Measurements from ENCODE around the gene ALK.
"Not testable (repeated sequence)": the region's sequence is repeated elsewhere in the genome, so short reads cannot be mapped to it uniquely, and the experiment has no call there.

The ALK gene

DNA sequence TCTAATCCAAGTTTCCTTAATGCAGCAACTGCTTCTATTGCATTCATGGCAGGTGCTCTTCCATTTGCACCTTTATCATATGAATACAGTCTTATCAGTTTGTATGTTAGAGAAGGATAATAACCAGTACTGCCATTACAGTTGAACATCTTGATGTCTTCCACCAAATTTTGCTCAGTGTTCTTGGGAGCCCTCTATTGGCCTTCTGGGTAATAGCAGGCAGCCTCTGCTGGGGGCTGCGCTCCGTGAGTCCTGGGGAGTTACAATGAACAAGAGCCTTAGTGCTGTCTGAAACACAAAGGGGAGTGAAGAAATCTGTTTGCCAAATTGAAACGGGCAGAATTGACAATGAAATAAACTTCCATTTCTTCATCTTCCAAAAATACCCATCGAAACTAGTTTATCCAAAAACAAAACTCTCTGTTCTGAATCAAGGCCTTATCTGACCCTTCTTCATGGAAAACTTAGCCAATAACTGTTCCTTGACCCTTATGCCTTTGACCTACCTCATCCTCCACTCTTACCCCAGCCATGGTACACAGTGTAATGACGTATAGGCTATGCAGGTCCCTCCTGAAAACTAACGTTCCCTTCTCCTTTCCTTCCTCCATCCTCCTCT lies 79.9 kb downstream of the ALK start:
- DNase-seq (ENCODE audit: low read depth, low spot score) = no peak

DNA sequence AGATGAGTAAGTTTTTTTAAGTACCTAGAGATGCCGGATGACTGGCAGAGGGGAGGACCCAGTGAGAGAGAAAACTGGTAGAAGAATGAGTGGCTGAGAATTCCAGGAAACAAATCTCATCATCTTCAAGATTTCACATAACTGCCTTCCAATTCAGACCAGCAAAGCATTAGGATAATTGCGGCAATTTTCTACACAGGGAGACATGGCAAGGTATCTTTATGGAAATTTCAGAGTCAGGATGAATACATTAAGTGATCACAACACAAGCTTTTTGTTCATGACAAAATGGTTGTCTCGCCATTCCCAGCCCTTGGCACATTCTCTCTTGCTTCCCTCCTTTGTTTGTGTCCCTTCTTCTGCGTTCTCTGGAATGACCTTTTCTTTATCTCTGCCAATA lies 82.1 kb downstream of the ALK start:
- DNase-seq (ENCODE audit: low read depth, low spot score) = no peak

DNA sequence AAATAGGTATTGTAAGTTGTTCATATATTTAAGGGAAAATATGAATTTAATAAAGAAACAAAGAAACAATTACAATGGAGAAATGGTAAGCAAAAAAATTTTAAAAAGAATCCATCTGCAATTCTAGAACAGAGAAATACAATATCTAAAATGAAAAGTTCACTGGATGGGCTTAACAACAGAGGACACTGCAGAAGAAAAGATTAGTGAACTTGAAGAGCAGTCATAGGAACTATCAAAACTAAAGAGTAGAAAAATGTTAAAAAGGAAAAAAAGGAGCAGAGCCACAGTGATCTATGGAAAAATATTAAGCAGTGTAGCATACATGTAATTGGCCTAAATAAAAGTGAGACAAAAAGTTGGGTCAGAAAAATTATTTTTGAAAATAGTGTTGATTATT lies 83.5 kb downstream of the ALK start:
- no peak for DNase-seq (ENCODE audit: low read depth, low spot score)

DNA sequence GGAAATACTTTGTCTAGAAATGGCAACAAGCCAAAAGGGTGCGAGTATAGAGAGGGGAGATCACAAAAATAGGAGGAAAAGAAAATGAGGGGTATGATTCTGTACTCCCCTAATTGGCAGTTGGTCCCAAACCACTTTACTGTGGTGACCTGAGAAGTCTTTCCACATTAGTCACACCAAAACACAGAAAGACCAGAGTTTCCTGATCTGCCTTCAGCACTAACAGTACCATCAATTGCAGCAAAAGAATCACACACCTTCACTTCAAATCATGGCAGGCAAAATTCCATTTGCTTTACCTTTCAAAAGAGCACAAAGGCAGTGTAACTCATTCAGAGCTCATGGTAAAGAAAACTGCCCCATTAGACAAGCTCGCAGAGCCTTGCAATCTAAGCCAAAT lies 86.8 kb downstream of the ALK start:
- no peak for DNase-seq (ENCODE audit: low read depth, low spot score)

DNA sequence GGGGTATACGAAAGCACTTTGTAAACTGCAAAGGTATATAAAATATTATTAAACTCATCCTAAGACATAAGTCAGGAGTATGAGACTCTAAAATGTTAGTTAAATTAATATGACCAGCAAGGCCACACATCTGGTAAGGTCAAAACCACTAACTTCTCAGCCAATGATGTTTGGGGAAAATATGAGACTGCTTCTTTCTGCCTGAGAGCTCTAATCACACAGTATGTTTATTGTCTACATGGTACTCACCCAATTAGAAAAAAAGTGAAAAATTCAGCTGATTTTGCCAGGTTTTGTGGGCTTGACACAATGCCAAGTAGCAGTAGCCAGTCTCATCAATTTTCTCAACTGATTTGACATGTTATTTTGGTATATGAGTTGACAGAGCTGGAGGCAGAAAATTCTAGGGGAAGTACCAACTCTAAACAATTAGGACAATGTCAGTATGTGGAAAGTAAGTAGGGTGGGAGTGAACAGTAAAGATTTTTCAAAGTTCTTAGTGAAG lies 87.3 kb downstream of the ALK start:
- no peak for DNase-seq (ENCODE audit: low read depth, low spot score)

DNA sequence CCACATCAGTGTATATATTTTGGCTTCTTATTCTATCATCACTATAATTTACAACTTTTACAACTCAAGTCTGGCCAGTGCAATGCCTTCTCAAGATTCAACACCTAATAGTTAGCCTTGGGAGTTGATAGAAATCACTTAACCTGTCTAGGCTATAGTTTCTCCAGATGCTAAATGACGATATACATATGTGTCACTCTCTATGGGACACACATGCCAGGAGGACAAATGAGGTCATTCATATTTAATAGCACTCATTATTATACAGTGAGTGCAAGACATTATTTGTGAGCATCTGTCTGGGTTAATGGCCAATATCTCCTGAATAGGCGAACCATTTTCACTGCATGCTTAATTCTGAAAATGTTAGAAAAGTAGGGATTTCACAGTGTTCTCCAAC lies 89.8 kb downstream of the ALK start:
- no peak for DNase-seq (ENCODE audit: low read depth, low spot score)

DNA sequence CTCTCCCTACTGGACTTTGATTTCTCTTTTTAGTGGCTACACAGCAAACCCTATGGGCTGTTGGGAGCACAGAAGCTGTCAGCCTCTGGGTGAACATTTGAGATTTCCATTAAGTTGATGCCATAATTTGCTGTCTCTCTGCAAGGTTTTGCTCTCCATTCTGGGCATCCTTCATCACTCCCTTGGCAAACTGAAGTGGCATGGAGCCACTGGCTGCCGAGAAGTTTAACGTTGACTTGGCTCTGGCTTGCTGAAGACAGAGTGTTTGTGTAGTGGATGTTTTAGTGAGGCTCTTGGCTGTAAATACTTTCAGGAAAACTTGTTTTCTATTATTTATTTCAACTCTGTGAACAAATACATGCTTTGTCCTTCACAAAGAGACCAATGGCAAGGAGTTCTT lies 91.5 kb downstream of the ALK start:
- DNase-seq (ENCODE audit: low read depth, low spot score) = no peak

DNA sequence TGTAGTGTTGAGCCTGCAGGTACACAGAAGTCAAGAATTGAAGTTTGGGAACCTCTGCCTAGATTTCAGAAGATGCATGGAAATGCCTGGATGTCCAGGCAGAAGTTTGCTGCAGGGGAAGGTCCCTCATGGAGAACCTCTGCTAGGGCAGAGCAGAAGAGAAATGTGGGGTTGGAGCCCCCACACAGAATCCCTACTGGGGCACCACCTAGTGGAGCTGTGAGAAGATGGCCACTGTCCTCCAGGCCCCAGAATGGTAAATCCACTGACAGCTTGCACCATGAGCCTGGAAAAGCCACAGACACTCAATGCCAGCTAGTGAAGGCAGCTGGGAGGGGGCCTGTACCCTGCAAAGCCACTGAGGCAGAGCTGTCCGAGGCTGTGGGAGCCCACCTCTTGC lies 97.2 kb downstream of the ALK start:
- not testable (repeated sequence) for DNase-seq (ENCODE audit: low read depth, low spot score)

DNA sequence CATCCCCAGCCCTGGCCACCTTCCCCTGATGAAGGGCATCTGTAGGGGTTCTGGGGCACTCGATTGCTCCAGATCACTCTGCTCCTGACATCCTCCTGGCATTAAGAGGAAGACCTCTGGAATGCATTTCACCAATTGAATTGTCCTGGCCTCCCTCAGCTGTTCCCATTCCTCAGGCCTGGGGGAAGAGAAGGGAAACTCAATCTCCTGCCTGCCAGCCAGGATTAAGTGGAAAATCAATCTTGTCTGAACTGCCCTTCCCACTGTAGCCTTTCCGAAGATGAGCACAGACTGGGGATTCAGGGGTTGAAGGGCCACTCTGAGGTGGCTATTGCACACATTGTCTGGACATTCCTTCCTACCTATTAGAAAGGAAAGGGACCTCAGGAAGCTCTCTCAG lies 99.8 kb downstream of the ALK start:
- no peak for DNase-seq (ENCODE audit: low read depth, low spot score)

DNA sequence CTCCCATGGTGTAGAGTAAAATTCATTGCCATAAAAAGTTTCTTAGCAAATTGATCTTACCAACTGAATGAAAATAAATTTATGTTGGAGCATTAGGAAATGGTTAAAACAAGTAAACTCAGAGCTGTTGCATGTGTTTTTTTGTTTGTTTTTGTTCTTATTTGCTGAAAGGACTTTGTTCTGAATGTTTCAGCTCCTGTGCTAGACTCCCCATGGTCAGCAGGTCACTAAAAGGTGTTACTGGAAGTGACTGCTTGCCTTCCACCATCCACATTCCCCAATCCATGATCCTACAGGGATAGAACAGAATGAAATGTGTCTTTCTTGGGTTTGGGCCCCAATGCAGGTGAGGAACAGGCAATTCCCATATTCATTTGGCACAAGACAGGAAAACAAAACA lies 101.8 kb downstream of the ALK start:
- no peak for DNase-seq (ENCODE audit: low read depth, low spot score)

DNA sequence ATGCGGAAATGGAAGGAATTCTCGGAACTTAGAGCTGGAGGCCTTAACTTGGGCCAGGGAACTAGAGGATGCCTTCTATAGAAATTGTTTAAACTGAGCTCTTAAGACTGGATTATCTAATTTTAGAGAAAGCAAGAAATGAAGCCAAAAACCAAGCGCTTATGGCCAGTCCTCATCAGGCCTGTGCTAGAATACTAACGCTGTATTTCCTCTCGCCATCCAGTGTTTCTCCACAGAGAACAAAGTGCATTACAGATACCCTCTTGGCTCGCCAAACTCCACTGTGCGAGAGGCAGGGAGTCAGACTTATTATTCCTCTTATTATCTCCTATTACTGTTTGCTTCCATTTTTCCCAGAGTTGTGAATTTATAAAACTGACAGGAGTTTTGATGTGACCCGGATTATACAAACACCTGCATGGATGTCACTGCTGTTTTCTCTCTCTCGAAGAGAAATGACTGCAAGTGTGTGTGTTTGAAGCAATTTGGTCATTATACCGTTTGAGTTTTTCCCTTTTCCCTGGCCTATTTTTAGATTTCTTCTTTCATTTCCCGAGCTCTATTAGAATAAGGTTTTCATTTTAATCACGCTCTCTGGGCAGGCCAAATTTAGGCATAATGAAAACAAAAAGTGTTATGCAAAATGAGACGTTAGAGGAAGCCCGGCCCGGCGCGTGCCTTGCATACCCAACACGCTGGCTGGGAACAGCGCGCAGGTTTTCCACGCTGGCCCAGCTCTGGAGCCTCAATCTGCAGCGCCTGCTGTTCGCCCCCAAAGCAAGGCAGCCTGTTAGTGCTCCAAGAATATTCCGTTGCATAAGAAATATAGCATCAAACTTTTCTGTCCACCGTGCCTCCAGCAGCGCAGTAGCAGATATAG lies 103.3 kb downstream of the ALK start:
- DNase-seq (ENCODE audit: low read depth, low spot score) = no peak

DNA sequence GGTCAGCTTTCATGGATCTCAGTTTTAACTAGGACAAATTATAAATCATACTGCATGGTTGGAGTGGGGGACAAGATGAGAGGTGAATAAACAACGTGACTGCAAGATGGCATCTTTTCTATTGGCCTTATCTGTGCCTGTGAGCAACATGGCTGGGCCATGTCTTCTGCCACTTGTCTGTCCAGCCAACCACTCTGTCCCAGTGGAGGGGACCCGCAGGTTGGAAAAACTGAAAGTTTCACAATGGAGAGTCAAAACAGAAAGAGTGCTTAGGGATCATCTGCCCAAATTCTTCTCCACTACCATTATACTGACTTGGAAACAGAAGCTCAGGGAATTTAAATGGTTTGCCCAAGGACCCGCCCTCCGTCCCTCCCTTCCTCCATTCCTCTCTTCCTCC lies 104.1 kb downstream of the ALK start:
- no peak for DNase-seq (ENCODE audit: low read depth, low spot score)

DNA sequence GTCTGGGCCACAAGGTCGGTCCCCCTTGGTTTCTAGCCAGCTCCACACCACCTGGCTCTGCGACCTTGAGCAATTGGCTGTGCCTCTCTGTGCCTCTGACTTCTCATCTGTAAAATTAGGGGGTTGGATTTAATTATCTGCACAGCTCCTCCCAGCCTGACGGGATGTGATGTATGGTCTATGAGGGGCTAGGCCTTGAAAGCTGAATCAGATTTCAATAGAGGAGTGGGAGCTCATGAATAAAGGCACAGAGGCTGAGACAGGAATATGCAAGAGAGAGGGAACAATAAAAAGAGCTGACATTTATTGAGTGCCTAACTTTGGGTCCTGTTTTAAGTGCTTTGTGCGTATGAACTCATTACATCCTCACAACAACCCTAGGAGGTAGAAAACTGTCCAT lies 104.7 kb downstream of the ALK start:
- DNase-seq (ENCODE audit: low read depth, low spot score) = no peak

DNA sequence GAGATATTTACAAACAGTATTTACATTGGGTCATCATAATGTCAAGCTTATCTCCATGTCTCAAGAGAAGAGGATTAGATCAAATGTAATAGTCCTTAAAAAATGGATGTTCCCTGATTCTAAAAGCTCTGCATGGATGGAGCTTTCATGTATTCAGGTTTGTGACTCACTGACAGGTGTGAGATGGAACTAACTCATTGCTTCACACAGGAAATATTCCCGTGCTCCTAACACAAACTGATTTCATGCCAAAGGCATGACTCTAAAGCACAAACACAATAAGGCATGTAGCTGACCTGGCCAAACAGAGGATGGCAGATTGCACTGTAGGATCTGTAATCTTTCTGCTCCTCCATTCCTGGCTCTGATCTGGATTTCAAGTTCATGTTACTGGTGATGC lies 110.0 kb downstream of the ALK start:
- no peak for DNase-seq (ENCODE audit: low read depth, low spot score)

DNA sequence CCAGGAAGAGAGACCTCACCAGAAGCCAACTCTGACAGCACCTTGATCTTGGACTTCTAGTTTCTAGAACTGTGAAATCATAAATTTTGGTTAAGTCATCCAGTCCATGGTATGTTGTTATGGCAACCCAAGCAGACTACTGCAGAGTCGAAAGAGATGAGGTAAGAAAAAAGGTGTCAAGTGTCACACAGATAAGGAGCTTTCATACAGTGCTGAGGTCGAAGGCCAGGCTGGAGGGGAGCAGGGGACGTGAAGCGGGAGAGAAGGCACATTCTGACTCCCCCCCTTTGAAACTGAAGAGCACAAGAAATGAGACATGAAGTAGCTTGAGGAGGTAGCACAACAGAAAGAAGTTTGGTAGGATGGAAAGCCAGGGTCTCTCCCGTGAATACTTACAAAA lies 110.4 kb downstream of the ALK start:
- DNase-seq (ENCODE audit: low read depth, low spot score) = no peak

DNA sequence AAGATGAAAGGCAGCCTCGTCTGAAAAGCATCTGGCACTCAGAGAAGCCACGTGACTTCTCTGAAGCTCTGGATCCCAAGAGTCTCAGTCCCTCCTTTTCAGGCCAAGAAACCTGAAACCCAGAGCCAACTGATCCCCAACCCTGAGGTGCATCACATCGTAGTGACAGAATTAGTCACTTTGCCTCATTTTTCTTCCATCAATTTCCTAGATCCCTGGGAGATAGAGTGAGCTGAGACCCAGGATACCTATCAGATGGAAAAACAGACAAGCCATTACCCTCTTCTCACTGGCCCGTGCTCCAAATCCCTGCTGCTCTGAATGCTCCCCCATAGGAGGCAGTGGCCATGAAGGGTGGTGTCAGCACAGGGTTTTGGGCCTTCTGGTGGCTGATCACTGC lies 113.1 kb downstream of the ALK start:
- DNase-seq (ENCODE audit: low read depth, low spot score) = no peak

DNA sequence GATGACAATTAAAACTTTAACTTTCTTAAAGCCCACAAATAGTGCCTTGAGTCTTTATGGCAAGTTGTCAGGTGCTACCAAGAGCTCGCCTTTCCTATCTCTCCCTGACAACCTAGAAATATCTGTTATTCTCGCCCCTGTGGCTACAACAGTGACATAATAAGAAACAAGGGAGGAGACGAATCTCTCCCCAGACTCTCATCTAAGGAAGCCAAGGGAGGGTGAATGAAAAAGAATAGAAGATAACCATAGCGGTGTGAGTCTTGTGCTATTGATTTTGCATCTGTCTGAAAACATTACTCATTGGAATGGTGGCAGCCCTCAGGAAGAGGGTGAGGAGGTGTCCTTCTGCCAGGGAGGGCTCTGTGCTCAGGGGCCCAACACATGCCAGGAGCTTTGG lies 114.3 kb downstream of the ALK start:
- no peak for DNase-seq (ENCODE audit: low read depth, low spot score)

DNA sequence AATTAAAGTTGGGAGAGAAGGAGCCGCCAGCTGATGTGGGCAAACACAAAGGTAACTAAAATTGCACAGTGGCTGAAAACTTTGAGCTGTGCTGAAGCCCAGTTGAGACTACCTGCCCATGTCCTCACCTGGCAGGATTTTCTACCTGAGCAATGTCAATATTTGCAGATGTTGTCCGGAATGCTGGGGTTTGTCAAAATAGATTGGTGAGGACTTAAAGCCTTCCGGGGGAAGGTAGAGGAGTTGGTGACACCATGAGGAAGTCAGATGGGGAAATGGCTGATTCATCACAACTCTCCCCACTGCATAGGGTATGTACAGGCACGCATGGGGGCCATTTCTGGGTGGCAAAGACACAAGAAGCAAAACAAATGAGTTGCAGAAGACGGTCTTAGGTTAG lies 114.9 kb downstream of the ALK start:
- no peak for DNase-seq (ENCODE audit: low read depth, low spot score)

DNA sequence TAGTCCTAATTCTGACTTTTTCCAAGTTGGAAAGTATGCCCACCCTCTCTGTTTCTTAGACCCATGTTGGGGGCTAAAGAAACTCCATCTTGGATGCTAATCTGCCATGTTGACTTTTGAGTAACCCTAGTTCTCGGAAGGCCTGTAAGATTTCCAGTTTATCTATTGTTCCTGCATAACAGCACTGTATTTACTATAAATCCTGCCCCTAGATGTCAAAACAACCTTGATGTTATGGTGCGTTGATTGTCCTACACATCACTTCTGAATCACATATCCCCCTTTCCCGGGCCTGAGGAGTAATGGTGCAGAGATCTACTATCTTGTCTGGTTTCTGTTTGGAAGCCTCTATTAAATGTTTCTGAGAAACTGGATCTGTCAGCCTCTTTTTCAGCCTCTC lies 116.7 kb downstream of the ALK start:
- no peak for DNase-seq (ENCODE audit: low read depth, low spot score)

DNA sequence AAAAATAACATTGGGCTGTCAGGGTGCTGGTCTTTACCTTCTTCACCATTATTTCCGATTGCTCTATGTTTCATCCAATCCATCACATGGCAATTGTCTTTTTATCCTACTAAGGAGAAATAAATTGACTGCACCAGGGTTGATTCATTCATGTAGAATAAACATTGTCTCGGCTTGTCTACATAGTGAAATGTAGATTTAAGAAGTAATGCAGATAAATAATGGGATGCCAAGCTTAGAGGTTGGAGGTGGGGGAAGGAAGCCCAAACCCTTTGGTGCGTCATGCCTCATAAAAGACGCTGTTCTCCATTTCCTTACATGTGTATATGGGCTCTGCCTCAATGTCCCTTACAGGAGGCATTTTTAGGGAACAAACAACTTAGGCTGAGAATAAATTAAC lies 117.8 kb downstream of the ALK start:
- DNase-seq (ENCODE audit: low read depth, low spot score) = no peak

DNA sequence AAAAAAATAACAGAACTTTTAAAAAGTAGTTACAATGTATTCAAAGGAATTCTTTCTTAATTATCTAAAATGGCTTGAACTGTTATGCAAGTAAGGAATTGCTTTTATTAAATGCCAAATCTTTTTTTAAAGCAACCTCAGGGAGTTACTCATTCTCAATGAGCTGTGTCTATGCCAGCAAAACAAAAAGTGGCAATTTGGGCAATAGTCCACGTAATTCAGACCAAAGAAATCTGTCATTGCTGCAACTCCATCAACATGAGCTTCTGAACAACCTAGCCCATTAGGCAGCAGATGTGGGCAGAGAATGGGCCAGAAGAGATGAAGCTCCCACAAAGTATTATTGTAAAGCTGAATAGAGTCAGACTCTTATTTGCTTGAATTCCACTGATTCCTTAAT lies 118.4 kb downstream of the ALK start:
- no peak for DNase-seq (ENCODE audit: low read depth, low spot score)

DNA sequence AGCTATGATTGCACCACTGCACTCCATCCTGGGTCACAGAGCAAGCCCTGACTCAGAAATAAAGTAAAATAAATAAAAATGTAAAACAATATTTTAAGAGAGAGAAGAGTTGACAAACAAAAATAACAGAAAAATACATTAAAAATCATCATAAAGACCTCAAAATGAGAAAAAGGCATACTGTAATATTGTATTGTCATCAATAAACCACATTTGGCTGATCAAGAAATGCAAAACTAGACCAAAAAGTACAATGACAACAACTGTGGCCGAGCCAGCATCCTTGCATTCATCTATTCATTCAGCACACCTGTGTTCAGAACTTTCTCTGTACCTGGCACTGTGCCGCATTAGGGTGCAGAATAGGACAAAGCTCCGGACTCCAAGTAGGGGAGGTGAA lies 121.8 kb downstream of the ALK start:
- no peak for DNase-seq (ENCODE audit: low read depth, low spot score)

DNA sequence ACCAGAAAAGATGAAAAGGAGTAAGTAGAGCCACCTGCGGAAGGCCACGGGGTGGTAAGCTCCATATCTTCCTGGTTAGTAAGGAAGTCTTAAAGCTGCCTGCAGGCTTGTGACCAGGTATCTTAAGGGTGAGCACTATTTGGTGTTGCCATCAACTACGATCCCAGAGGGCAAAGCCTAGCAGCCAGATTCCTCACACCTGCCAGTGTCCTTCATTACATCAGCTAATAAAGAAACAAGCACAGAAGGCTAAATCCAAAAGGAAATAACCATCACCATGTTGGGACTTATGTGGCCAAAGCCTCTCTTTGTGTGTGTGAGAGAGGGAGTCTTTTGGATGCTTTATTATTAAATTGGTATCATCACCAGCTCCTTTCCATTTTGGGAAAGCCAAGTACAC lies 123.5 kb downstream of the ALK start:
- DNase-seq (ENCODE audit: low read depth, low spot score) = no peak

All from activated CD4-positive, CD25-positive, alpha-beta regulatory T cell treated with anti-CD3 and anti-CD28 coated beads, Interleukin-2, amount 50 U/mL, for 16 hours (primary cell).